Stimulated activated effector memory CD8-positive, alpha-beta T cell treated with anti-CD3 and anti-CD28 coated beads, Interleukin-12 subunit alpha, Interleukin-12 subunit beta, amount 100 ng/mL, for 72 hours (primary cell): ENCODE data around the gene RHBDD3.

ENCODE experiments used
- ATAC-seq: fragments of 150-1000 bp; cut with Tn5 transposase; 2 replicates; pipeline ENCODE4 v1.10.0; 2021
- DNase-seq, 2 donors: peaks; one replicate each; pipeline ENCODE4 v3.0.0; 2021 to 2022; ENCODE audit warnings: low spot score in 2 of 2
- H3K27ac Mint-ChIP-seq: one replicate; pipeline ENCODE4 v1.8.0; 2022; ENCODE audit warnings: mild to moderate bottlenecking, mixed read lengths
- H3K36me3 Mint-ChIP-seq: one replicate; pipeline ENCODE4 v1.8.0; 2022; ENCODE audit warnings: mild to moderate bottlenecking, mixed read lengths
- H3K4me1 Mint-ChIP-seq: one replicate; pipeline ENCODE4 v1.8.0; 2022; ENCODE audit warnings: mixed read lengths
- H3K4me3 Mint-ChIP-seq: one replicate; pipeline ENCODE4 v1.8.0; 2022; ENCODE audit warnings: mild to moderate bottlenecking, mixed read lengths
- H3K9me3 Mint-ChIP-seq: one replicate; pipeline ENCODE4 v1.8.0; 2022; ENCODE audit warnings: mixed read lengths

The RHBDD3 gene

DNA sequence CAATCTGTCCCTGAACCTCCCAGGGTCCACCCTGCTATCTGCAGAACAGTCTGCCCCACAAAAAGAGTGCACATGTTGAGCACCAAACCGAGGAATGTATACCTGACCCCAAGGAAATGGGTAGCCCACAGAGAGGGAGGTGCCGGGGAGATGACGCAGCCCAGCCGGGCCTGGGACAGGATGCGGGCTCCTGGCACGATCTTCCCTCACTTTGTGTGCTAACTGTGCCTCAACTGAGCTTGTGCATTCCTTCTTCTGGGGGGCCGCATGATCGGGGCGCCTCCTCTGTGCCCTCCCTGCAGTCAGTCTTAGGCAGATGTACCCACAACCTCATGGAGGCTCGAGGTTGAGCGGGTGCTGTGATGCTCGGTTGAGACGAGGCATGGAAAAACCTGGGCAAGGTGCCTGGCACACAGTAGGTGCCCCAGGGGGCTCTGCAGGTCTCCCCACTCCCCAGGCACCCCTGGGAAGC, 41.0 kb upstream of the RHBDD3 start:
- DNase-seq: no peak
- Mint-ChIP-seq H3K27ac (no peak overlapping the region), H3K9me3 (no peaks in the 10 kb centered on the region), H3K36me3 (no peaks in the 10 kb centered on the region), H3K4me1 (peaks cover 47% of the 10 kb centered on the region), H3K4me3 (peak overlapping the region; percentile 41)
- peak; percentile 66 for ATAC-seq

DNA sequence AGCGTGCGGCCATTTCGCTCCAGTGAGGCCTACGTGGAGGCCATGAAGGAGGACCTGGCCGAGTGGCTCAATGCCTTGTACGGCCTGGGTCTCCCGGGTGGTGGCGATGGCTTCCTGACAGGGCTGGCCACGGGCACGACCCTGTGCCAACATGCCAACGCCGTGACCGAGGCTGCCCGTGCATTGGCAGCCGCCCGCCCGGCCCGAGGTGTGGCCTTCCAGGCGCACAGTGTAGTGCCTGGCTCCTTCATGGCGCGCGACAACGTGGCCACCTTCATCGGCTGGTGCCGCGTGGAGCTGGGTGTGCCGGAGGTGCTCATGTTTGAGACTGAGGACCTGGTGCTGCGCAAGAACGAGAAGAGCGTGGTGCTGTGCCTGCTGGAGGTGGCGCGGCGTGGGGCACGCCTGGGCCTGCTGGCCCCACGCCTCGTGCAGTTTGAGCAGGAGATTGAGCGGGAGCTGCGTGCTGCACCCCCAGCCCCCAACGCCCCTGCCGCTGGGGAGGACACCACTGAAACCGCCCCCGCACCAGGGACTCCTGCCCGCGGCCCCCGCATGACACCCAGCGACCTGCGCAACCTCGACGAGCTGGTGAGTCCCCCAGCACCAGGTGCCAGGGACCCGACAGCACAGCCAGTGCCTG, 40.5 kb upstream of the RHBDD3 start:
- H3K9me3 Mint-ChIP-seq: no peaks in the 10 kb centered on the region
- peaks cover 42% of the 10 kb centered on the region for H3K4me1 Mint-ChIP-seq
- no peak overlapping the region for H3K27ac Mint-ChIP-seq
- DNase-seq: no peak
- peak overlapping the region; percentile 41 for H3K4me3 Mint-ChIP-seq
- H3K36me3 Mint-ChIP-seq: no peaks in the 10 kb centered on the region
- ATAC-seq: no peak

DNA sequence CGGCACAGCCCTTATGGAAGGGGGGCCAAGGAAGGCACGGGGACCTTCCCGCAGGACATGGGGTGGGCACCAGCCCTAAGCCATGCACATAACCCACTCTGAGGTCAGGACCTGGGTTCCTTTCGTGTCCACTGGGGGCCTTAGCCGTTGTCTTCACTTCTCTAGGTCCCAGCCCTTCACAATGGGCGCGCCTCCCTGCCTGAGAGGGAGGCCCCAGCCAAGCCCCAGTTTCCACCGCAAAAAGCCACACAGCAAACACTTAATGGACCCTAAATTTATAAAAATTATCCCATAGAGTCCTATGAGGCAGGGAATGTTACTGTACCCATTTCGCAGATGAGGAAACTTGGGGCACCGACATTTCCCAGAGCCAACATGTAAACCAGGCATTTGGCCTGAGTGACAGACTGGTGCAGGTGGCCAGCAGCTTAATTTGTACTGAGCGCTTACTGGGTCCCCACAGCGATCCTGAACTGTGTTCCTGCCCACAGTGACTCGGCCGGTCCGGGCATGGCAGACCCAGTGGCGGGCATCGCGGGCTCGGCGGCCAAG, 39.9 kb upstream of the RHBDD3 start:
- no peak for ATAC-seq
- Mint-ChIP-seq H3K9me3 (no peaks in the 10 kb centered on the region), H3K4me1 (peaks cover 39% of the 10 kb centered on the region), H3K4me3 (peak overlapping the region; percentile 66), H3K27ac (no peak overlapping the region), H3K36me3 (no peaks in the 10 kb centered on the region)
- DNase-seq: no peak

DNA sequence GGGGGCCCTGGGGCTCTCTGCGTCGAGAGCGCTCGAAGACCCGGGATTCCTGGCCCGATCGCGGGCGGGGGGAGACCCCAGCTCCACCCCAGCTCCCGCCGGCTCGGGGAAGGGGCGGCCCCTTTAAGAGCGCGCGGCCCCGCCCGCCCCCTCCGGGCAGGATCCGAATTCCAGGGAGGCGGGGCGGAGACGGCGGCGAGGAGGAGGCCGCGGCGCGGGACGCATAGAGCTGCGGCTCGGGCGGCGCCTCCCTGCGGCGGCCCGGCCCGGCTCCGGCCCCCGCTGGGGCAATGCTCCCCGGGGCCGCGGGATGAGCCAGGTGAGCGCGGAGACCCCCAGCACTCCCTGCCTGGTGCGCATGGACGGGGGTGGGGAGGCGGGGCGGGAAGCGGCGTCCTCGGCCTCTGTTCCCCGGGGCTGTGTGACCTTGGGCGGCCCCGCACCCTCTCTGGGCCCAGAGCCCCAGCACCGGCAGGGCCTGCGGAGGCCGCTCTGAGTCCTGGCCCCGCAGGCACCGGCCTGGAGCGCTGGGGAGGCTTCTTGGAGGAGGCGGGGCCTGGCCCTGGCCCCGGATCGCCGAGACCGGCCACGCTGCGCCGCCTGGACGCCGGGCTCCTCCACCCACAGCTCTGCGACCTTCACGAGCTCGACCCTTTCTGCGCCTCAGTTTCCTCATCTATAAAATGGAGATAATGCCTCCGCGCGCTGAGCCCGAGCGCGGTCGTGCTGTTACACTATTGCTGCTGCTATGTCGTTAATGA, 39.2 kb upstream of the RHBDD3 start:
- Mint-ChIP-seq H3K27ac (no peak overlapping the region), H3K4me1 (peaks cover 33% of the 10 kb centered on the region), H3K9me3 (no peaks in the 10 kb centered on the region), H3K36me3 (peaks cover under 1% of the 10 kb centered on the region), H3K4me3 (peak overlapping the region; percentile 75)
- ATAC-seq: peak; percentile 34
- DNase-seq: no peak

DNA sequence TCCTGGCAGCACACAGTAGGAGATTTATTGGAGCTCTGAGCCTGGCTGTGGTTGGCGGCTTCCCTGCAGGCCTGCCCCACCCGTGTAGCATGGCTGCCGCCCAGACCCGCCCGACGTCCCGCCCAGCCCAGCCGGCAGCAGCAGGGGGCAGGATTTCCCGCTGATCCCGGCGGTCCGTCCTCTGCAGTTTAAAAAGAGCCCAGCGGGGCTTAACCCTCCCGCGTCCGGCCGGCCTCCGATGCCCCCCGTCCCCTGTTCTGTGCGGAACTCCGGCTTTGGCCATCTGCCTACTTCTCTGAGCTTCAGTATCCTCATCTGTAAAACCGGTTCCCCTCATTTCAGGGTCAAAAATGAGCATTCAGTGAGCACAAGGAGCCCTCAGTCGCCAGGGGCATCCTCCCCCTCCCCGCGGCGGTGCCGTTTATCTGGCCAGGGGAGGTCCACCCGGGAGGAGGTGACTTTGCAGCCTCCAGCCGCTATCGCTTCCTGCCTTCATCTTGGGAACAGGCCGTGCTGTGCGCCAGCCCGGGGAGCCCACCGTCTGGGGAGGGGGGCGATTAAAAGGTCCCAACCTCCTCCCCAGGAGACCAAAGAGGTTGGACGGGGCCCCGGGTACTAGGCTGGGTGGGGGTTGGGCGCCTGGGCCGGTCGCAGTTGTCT, 38.5 kb upstream of the RHBDD3 start, which contains the start of gene GAS2L1:
Gene GAS2L1 (plus strand): TSS at position 476 of the 660 bp plus-strand sequence. CDS start 1,456 bp downstream, outside the sequence.
- peak; percentile 57 for ATAC-seq
- Mint-ChIP-seq H3K27ac (no peak within 1 kb of the TSS), H3K4me3 (peak within 1 kb of the TSS; percentile 75), H3K9me3 (no peaks in the 10 kb centered on the region), H3K36me3 (peaks cover 7% of the 10 kb centered on the region), H3K4me1 (peaks cover 33% of the 10 kb centered on the region)
- DNase-seq: peak in 1 of 2 donors; percentile 74

DNA sequence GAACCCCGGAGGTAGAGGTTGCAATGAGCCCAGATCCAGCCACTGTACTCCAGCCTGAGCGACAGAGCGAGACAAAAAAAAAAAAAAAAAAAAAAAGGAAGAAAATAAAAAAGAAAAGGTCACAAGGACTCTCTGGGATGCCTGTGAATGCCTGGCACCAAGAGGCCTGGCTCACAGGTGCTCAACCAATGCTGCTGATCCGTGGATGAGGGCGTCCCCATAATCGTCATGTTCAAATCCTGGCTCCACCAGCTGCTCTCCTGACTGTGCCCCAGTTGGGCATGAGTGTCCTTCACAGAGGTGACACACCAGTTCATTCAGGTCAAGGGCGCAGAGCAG, 38.0 kb upstream of the RHBDD3 start:
- no peak overlapping the region for H3K27ac Mint-ChIP-seq
- H3K4me3 Mint-ChIP-seq: peak overlapping the region; percentile 75
- H3K9me3 Mint-ChIP-seq: no peaks in the 10 kb centered on the region
- peaks cover 12% of the 10 kb centered on the region for H3K36me3 Mint-ChIP-seq
- peaks cover 38% of the 10 kb centered on the region for H3K4me1 Mint-ChIP-seq
- ATAC-seq (no peak), DNase-seq (no peak)

DNA sequence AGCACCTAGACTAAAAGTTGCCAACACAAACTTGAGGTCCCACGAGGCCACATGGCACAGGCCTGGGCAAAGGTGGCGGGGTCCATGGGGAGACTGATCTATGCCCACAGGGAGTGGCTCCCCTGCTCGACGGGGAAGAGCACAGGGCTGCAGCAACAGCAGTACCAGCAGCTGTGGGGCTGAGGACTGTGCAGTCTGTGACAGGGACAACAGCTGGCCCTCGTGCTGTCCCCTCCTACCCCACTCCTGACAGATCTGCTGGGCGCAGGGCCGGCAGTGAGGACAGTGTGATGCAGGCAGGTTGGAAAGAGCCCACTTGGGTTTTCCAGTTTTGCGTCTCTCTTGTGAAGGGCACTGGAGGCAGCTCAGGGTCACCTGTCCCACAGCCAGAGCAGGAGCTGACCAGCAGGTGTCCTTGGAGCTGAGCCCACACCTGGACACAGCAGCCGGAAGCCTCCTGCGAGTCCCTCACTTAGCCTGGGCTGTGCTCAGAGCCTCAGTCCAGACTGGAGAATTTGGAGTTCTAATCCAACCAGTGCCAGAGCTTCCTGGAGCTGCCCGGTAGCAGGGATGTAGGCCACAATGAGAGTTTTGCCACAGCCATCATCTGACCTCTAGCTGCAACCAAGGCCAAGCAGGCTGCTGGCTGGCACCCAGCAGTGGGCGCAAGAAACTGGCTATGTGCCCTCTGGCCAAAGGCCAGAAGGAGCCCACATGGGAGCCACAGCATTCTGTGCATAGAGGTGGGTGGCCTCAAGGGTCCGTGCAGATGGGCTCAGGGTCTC, 35.1 kb upstream of the RHBDD3 start:
- Mint-ChIP-seq H3K9me3 (no peaks in the 10 kb centered on the region), H3K4me1 (peaks cover 31% of the 10 kb centered on the region), H3K36me3 (peaks cover 42% of the 10 kb centered on the region), H3K27ac (no peak overlapping the region), H3K4me3 (no peak overlapping the region)
- ATAC-seq (no peak), DNase-seq (no peak)

DNA sequence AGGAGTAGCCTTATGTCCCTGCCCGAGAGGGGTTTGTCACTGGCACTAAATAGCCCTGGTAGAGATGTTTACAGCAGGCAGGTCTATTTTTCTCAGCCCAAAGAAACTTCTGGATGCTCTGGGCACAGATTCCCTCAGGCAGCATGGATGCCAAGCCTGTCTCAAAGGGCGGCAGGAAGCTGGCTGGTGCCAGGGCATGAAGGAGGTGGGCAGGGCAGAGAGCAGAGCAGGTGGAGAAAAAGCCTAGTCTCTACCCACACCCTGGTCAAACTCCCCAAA, 34.6 kb upstream of the RHBDD3 start:
- Mint-ChIP-seq H3K9me3 (no peaks in the 10 kb centered on the region), H3K4me3 (no peak overlapping the region), H3K4me1 (peaks cover 33% of the 10 kb centered on the region), H3K36me3 (peaks cover 47% of the 10 kb centered on the region), H3K27ac (no peak overlapping the region)
- no peak for DNase-seq
- no peak for ATAC-seq

DNA sequence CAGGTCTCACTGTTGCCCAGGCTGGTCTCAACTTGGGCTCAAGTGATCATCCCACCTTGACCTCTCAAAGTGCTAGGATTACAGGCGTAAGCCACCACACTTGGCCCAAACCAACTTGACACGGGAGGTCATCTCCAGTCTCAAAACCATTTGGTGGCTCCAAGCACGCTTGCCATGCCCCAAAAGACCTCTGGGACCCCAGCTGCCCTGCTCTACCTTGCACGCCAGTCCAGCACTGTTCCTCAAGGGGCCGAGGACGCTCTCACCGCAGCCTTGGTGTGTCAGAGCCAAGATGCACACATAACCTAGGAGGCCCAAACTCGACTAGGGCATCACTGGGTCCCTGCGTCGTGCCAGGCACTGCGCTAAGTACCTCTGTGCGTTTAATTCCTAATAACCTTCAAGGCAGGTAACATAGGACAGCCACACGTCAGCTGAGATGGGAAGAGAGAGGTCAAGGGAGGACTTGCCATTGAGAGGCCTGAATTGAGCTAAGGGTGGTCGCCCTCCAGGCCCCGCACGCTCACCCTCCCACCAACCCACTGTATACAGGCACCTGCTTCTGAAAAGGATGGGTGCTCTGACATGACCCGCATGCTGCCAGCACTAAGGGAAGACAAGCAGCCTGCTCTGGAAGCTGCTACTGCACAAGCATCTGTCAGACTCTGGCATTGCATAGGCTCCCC, 34.1 kb upstream of the RHBDD3 start:
- H3K4me3 Mint-ChIP-seq: no peak overlapping the region
- no peaks in the 10 kb centered on the region for H3K9me3 Mint-ChIP-seq
- peak overlapping the region; percentile 18 for H3K27ac Mint-ChIP-seq
- ATAC-seq: no peak
- H3K36me3 Mint-ChIP-seq: peaks cover 52% of the 10 kb centered on the region
- peaks cover 32% of the 10 kb centered on the region for H3K4me1 Mint-ChIP-seq
- no peak for DNase-seq

DNA sequence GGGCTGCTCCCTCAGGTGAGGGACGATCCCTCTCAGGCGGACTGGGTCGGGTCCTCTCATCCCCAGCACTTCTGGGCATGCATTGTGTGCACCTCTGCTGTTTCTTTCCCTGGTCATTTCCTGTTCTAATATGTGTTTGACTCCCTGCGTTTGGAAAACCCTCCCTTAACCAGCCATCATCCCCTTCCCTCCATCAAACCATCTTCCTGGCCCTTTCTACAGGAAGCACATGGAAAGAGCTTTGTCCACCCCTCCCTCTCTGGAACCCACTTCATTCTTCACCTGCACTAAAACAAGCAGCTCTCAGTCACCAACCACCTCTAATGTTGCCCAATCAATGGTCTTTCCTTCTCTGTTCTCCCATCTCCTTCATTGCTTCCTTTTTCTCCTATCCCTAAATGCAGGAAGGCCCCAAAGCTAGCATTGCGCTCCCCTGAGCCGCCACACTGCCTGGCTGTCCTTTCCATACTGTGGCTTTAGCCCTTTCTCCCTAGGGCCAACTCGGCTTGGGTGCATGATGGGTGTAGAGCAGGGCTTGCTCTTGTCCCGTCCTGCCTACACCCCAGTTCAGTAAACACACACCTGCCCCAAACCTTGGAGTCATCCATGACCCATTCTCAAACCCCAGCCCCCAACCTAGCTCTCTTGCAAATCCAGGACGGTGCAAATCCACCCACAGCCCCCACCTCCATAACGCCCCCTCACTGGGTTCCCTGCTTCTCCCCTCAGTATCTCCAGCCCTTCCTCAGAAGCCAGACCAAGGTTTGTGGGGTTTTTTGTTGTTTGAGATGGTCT, 33.2 kb upstream of the RHBDD3 start:
- ATAC-seq (no peak), DNase-seq (no peak)
- Mint-ChIP-seq H3K27ac (peak overlapping the region; percentile 18), H3K36me3 (peaks cover 60% of the 10 kb centered on the region), H3K9me3 (no peaks in the 10 kb centered on the region), H3K4me3 (no peak overlapping the region), H3K4me1 (peaks cover 26% of the 10 kb centered on the region)

DNA sequence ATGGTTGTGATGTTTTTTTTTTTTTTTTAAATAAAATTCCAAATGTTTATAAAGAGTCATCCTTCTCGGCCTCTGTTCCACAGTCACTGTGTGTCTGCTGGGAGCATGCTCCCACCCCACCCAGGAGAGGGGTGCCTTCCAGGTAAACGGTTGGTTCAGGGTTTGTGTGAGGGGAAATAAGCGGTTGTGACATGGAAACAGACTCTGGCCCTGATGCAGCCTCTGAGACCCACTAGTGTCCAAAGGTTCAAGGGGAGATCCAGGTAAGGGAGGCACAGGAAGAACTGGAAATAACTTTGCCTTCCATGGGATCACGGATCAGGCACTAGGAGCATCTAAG, 32.7 kb upstream of the RHBDD3 start:
- H3K4me1 Mint-ChIP-seq: peaks cover 22% of the 10 kb centered on the region
- no peak for ATAC-seq
- H3K27ac Mint-ChIP-seq: peak overlapping the region; percentile 18
- no peaks in the 10 kb centered on the region for H3K9me3 Mint-ChIP-seq
- H3K4me3 Mint-ChIP-seq: no peak overlapping the region
- DNase-seq: no peak
- H3K36me3 Mint-ChIP-seq: peaks cover 66% of the 10 kb centered on the region

DNA sequence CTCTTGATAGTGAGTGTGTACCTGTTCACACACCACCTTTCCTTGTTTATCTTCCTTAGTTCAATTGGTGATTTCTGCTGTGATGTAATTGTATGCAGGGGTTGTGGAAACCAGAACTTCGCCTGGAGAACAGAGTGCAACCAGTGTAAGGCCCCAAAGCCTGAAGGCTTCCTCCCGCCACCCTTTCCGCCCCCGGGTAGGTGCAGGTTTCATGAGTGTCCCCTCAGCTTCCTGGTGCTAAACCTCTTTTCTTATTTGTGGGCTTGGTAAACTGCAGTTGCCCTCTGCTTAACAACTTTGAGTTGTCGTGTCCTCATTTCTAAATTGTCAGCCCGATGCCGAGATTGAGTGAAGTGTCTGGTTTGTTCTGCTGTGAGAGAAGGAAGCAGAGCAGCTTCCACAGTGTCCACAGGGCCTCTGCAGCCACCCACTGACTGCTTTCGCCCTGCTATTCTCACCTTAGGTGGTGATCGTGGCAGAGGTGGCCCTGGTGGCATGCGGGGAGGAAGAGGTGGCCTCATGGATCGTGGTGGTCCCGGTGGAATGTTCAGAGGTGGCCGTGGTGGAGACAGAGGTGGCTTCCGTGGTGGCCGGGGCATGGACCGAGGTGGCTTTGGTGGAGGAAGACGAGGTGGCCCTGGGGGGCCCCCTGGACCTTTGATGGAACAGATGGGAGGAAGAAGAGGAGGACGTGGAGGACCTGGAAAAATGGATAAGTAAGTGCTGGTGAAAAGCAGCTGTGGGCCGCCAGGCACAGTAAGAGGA, 31.5 kb upstream of the RHBDD3 start:
- Mint-ChIP-seq H3K4me3 (no peak overlapping the region), H3K9me3 (no peaks in the 10 kb centered on the region), H3K27ac (peak overlapping the region; percentile 86), H3K4me1 (peaks cover 22% of the 10 kb centered on the region), H3K36me3 (peaks cover 77% of the 10 kb centered on the region)
- DNase-seq: no peak
- ATAC-seq: no peak

DNA sequence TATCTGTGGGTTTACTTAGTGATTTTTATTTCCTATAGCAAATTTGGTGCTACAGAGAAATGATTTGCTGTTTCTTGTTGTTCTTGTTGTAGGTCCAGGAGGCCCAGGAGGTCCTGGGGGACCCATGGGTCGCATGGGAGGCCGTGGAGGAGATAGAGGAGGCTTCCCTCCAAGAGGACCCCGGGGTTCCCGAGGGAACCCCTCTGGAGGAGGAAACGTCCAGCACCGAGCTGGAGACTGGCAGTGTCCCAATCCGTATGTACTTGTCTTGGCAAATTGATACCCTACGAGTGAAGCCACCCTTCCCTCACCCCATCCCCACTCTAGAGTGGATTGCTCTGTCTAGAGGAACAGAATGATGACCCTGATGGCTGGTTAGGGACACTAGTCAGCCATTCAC, 30.9 kb upstream of the RHBDD3 start:
- Mint-ChIP-seq H3K4me1 (peaks cover 22% of the 10 kb centered on the region), H3K4me3 (no peak overlapping the region), H3K9me3 (no peaks in the 10 kb centered on the region), H3K36me3 (peaks cover 84% of the 10 kb centered on the region), H3K27ac (peak overlapping the region; percentile 86)
- ATAC-seq (no peak), DNase-seq (no peak)
